ENCODE results near the gene SPIRE1. TPM values are rescaled to one million over a fixed set of nuclear protein-coding genes. Genes with fewer than 3 reads are reported as not detected.
"Not testable (repeated sequence)": the region's sequence is repeated elsewhere in the genome, so short reads cannot be mapped to it uniquely, and the experiment has no call there.

Gene SPIRE1
- total and polyA plus RNA-seq, 4 donors: 46.9 to 64.2 (median 56.3) TPM

- Histone ChIP-seq H3K36me3 (ENCODE audit: control insufficient read depth, insufficient read depth, low read length) (peaks cover 8% of the 10 kb centered on the region), H3K27me3 (ENCODE audit: control insufficient read depth, insufficient read depth, low read length) (no peaks in the 10 kb centered on the region), H3K4me3 (ENCODE audit: low read depth, low read length) (no peak overlapping the region), H3K4me1 (ENCODE audit: control insufficient read depth, insufficient read depth, low read length) (peaks cover 20% of the 10 kb centered on the region), H3K27ac (ENCODE audit: low read depth, low read length) (peak overlapping the region; percentile 58), H3K9me3 (ENCODE audit: control insufficient read depth, insufficient read depth, low read length) (no peaks in the 10 kb centered on the region)
- 11% methylated on average over 2 of the region's 3 CpGs for WGBS (ENCODE audit: insufficient coverage)
- DNase-seq (ENCODE audit: low read depth in 4 of 6, low spot score in 6 of 6): no peak
Measured at GRCh38 chr18:12652861-12653401, 5.0 kb downstream of the SPIRE1 start.

GRCh38 chr18:12651651-12652050, 6.3 kb downstream of the SPIRE1 start:
- Histone ChIP-seq H3K27ac (ENCODE audit: low read depth, low read length) (peak overlapping the region; percentile 37), H3K4me1 (ENCODE audit: control insufficient read depth, insufficient read depth, low read length) (peaks cover 20% of the 10 kb centered on the region), H3K4me3 (ENCODE audit: low read depth, low read length) (no peak overlapping the region), H3K27me3 (ENCODE audit: control insufficient read depth, insufficient read depth, low read length) (no peaks in the 10 kb centered on the region), H3K36me3 (ENCODE audit: control insufficient read depth, insufficient read depth, low read length) (peaks cover 8% of the 10 kb centered on the region), H3K9me3 (ENCODE audit: control insufficient read depth, insufficient read depth, low read length) (no peaks in the 10 kb centered on the region)
- peak in 1 of 6 donors; percentile 61 for DNase-seq (ENCODE audit: low read depth in 4 of 6, low spot score in 6 of 6)
- 8% methylated on average over 2 of the region's 4 CpGs for WGBS (ENCODE audit: insufficient coverage)

GRCh38 chr18:12647773-12648172, 10.1 kb downstream of the SPIRE1 start:
- peaks cover 8% of the 10 kb centered on the region for H3K36me3 ChIP-seq (ENCODE audit: control insufficient read depth, insufficient read depth, low read length)
- no peak for DNase-seq (ENCODE audit: low read depth in 4 of 6, low spot score in 6 of 6)
- WGBS (ENCODE audit: insufficient coverage): no CpG with 5 or more reads among the region's 3 CpGs
- no peaks in the 10 kb centered on the region for H3K9me3 ChIP-seq (ENCODE audit: control insufficient read depth, insufficient read depth, low read length)
- no peak overlapping the region for H3K4me3 ChIP-seq (ENCODE audit: low read depth, low read length)
- no peaks in the 10 kb centered on the region for H3K27me3 ChIP-seq (ENCODE audit: control insufficient read depth, insufficient read depth, low read length)
- no peak overlapping the region for H3K27ac ChIP-seq (ENCODE audit: low read depth, low read length)
- peaks cover 15% of the 10 kb centered on the region for H3K4me1 ChIP-seq (ENCODE audit: control insufficient read depth, insufficient read depth, low read length)

- no peak overlapping the region for H3K27ac ChIP-seq (ENCODE audit: low read depth, low read length)
- H3K9me3 ChIP-seq (ENCODE audit: control insufficient read depth, insufficient read depth, low read length): no peaks in the 10 kb centered on the region
- peak in 1 of 6 donors; percentile 66 for DNase-seq (ENCODE audit: low read depth in 4 of 6, low spot score in 6 of 6)
- no peak overlapping the region for H3K4me3 ChIP-seq (ENCODE audit: low read depth, low read length)
- peaks cover 10% of the 10 kb centered on the region for H3K4me1 ChIP-seq (ENCODE audit: control insufficient read depth, insufficient read depth, low read length)
- H3K27me3 ChIP-seq (ENCODE audit: control insufficient read depth, insufficient read depth, low read length): no peaks in the 10 kb centered on the region
- 73% methylated on average over 5 of the region's 10 CpGs for WGBS (ENCODE audit: insufficient coverage)
- H3K36me3 ChIP-seq (ENCODE audit: control insufficient read depth, insufficient read depth, low read length): peaks cover 8% of the 10 kb centered on the region
Measured at GRCh38 chr18:12645751-12646203, 12.1 kb downstream of the SPIRE1 start.

- peaks cover 7% of the 10 kb centered on the region for H3K36me3 ChIP-seq (ENCODE audit: control insufficient read depth, insufficient read depth, low read length)
- DNase-seq (ENCODE audit: low read depth in 4 of 6, low spot score in 6 of 6): no peak
- H3K4me3 ChIP-seq (ENCODE audit: low read depth, low read length): no peak overlapping the region
- no peaks in the 10 kb centered on the region for H3K27me3 ChIP-seq (ENCODE audit: control insufficient read depth, insufficient read depth, low read length)
- H3K27ac ChIP-seq (ENCODE audit: low read depth, low read length): no peak overlapping the region
- H3K9me3 ChIP-seq (ENCODE audit: control insufficient read depth, insufficient read depth, low read length): no peaks in the 10 kb centered on the region
- H3K4me1 ChIP-seq (ENCODE audit: control insufficient read depth, insufficient read depth, low read length): peaks cover 10% of the 10 kb centered on the region
Measured at GRCh38 chr18:12645254-12645653, 12.7 kb downstream of the SPIRE1 start.

GRCh38 chr18:12643756-12644155, 14.2 kb downstream of the SPIRE1 start:
- H3K4me3 ChIP-seq (ENCODE audit: low read depth, low read length); H3K4me1 ChIP-seq (ENCODE audit: control insufficient read depth, insufficient read depth, low read length); H3K9me3 ChIP-seq (ENCODE audit: control insufficient read depth, insufficient read depth, low read length); H3K27ac ChIP-seq (ENCODE audit: low read depth, low read length); DNase-seq (ENCODE audit: low read depth in 4 of 6, low spot score in 6 of 6); H3K36me3 ChIP-seq (ENCODE audit: control insufficient read depth, insufficient read depth, low read length); H3K27me3 ChIP-seq (ENCODE audit: control insufficient read depth, insufficient read depth, low read length): not testable (repeated sequence)
- WGBS (ENCODE audit: insufficient coverage): no CpG with 5 or more reads among the region's 5 CpGs

GRCh38 chr18:12640881-12641200, 17.1 kb downstream of the SPIRE1 start:
- Histone ChIP-seq H3K4me1 (ENCODE audit: control insufficient read depth, insufficient read depth, low read length) (peaks cover 3% of the 10 kb centered on the region), H3K36me3 (ENCODE audit: control insufficient read depth, insufficient read depth, low read length) (no peaks in the 10 kb centered on the region), H3K27me3 (ENCODE audit: control insufficient read depth, insufficient read depth, low read length) (no peaks in the 10 kb centered on the region), H3K4me3 (ENCODE audit: low read depth, low read length) (no peak overlapping the region), H3K9me3 (ENCODE audit: control insufficient read depth, insufficient read depth, low read length) (no peaks in the 10 kb centered on the region), H3K27ac (ENCODE audit: low read depth, low read length) (no peak overlapping the region)
- DNase-seq (ENCODE audit: low read depth in 4 of 6, low spot score in 6 of 6): no peak
- 77% methylated on average over 6 of the region's 6 CpGs for WGBS (ENCODE audit: insufficient coverage)

- DNase-seq (ENCODE audit: low read depth in 4 of 6, low spot score in 6 of 6): no peak
Measured at GRCh38 chr18:12639990-12640880, 17.7 kb downstream of the SPIRE1 start.

GRCh38 chr18:12638644-12639124, 19.2 kb downstream of the SPIRE1 start:
- WGBS (ENCODE audit: insufficient coverage): 75% methylated on average over 2 of the region's 3 CpGs
- no peak for DNase-seq (ENCODE audit: low read depth in 4 of 6, low spot score in 6 of 6)
- Histone ChIP-seq H3K4me3 (ENCODE audit: low read depth, low read length) (no peak overlapping the region), H3K4me1 (ENCODE audit: control insufficient read depth, insufficient read depth, low read length) (no peaks in the 10 kb centered on the region), H3K36me3 (ENCODE audit: control insufficient read depth, insufficient read depth, low read length) (no peaks in the 10 kb centered on the region), H3K9me3 (ENCODE audit: control insufficient read depth, insufficient read depth, low read length) (no peaks in the 10 kb centered on the region), H3K27me3 (ENCODE audit: control insufficient read depth, insufficient read depth, low read length) (no peaks in the 10 kb centered on the region), H3K27ac (ENCODE audit: low read depth, low read length) (no peak overlapping the region)

More at GRCh38 chr18:12639990-12640880, 17.7 kb downstream of the SPIRE1 start:
- WGBS (ENCODE audit: insufficient coverage): 73% methylated on average over 3 of the region's 5 CpGs
- no peaks in the 10 kb centered on the region for H3K4me1 ChIP-seq (ENCODE audit: control insufficient read depth, insufficient read depth, low read length)
- H3K27ac ChIP-seq (ENCODE audit: low read depth, low read length): no peak overlapping the region
- H3K27me3 ChIP-seq (ENCODE audit: control insufficient read depth, insufficient read depth, low read length): no peaks in the 10 kb centered on the region
- no peak overlapping the region for H3K4me3 ChIP-seq (ENCODE audit: low read depth, low read length)
- H3K36me3 ChIP-seq (ENCODE audit: control insufficient read depth, insufficient read depth, low read length): no peaks in the 10 kb centered on the region
- no peaks in the 10 kb centered on the region for H3K9me3 ChIP-seq (ENCODE audit: control insufficient read depth, insufficient read depth, low read length)

Measured in spinal cord (tissue), 10 donors.